ENCODE data around the gene CPEB4. TPM values are rescaled to one million over a fixed set of nuclear protein-coding genes. Genes with fewer than 3 reads are reported as not detected.
A peak's percentile ranks its signal among the peaks of the same experiment; 100 is the strongest.

CPEB4 gene
- total and polyA plus RNA-seq, 2 experiments from 2014 or later = 5.9 to 10.2 TPM

DNA sequence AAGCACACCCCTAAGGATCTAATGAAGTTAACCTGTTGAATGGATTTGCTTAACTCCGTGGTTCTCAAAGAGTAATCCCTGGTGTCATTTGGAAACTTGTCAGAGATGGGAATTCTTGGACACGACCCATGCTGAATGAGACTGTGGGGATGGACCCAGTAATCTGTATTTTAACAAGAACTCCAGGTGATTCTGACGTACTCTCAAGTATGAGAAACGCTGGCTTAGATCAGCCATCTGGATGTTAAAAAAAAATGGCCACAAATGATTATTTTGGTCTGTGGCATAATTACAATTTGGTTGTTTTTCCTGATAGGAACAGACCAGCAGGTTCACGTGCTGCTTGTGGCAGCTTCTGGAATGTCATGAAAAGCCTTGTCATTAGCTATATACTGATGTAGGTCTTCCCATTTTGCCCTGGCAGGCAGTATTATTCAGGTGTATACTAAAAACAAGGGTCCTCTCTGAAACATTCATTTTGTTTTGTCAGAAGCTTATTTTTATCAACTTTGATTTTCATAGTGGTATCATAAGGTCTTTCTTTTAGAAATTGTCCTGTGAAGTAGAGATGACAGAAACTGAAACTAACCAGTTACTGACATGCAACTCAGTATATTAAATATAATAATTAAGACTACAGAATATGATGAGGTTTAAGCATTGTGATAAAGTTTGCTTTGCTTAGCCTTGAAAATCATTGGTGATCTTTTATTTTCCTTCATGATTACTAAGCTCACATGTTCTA lies 15.4 kb downstream of the CPEB4 start:
- Histone ChIP-seq H3F3A (replicated peaks; ENCODE audit: low read depth) (no peaks in the 10 kb centered on the region), H3K4me2 (no peak overlapping the region), H3K4me1 (ENCODE audit: insufficient read depth) (peaks cover 30% of the 10 kb centered on the region), H3K79me2 (replicated peaks; ENCODE audit: insufficient read depth) (no peaks in the 10 kb centered on the region; the same call in 1 of the 2 replicates), H3K27ac (ENCODE audit: low read depth) (no peak overlapping the region), H4K20me1 (replicated peaks; ENCODE audit: insufficient read depth) (no peaks in the 10 kb centered on the region), H3K9me2 (ENCODE audit: insufficient read depth) (no peaks in the 10 kb centered on the region), H3K36me3 (ENCODE audit: insufficient read depth) (no peaks in the 10 kb centered on the region), H2AFZ (no peak overlapping the region), H3K27me3 (ENCODE audit: insufficient read depth) (no peaks in the 10 kb centered on the region), H3K4me3 (no peak overlapping the region)
- H3K4me1 Mint-ChIP-seq = peaks cover 40% of the 10 kb centered on the region
- no peak for ATAC-seq
- no peak for DNase-seq (ENCODE audit: low spot score)
- no peak overlapping the region for H3K4me3 Mint-ChIP-seq
- H3K27me3 Mint-ChIP-seq (ENCODE audit: insufficient read depth, low read depth, poor library complexity) = peaks cover 2% of the 10 kb centered on the region
- H3K36me3 Mint-ChIP-seq (ENCODE audit: low read depth) = no peaks in the 10 kb centered on the region
- H3K9me3 Mint-ChIP-seq = no peaks in the 10 kb centered on the region
- TF ChIP-seq, protein P1, sequence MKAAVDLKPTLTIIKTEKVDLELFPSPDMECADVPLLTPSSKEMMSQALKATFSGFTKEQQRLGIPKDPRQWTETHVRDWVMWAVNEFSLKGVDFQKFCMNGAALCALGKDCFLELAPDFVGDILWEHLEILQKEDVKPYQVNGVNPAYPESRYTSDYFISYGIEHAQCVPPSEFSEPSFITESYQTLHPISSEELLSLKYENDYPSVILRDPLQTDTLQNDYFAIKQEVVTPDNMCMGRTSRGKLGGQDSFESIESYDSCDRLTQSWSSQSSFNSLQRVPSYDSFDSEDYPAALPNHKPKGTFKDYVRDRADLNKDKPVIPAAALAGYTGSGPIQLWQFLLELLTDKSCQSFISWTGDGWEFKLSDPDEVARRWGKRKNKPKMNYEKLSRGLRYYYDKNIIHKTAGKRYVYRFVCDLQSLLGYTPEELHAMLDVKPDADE (IDR thresholded peaks at IDR 0.05) = no peak
- H3K27ac Mint-ChIP-seq = no peak overlapping the region

DNA sequence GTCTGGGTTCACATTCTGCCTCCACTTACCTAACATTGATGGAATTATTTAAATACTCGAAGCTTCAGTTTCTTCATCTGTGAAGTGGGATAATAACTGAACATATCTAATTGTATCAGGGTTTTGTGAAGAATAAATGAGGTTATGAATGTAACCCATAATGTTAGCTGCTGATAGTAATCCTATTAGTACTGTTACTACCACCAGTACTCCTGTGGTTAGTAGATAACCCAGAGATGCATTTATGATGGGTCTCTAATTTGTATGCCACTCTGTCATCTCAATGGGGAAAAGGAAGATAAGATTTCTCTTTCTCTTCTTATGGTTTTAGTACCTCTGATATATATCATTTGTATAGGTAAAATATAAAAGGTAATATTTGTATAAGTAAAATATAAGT lies 16.0 kb downstream of the CPEB4 start:
- no peak for ATAC-seq

DNA sequence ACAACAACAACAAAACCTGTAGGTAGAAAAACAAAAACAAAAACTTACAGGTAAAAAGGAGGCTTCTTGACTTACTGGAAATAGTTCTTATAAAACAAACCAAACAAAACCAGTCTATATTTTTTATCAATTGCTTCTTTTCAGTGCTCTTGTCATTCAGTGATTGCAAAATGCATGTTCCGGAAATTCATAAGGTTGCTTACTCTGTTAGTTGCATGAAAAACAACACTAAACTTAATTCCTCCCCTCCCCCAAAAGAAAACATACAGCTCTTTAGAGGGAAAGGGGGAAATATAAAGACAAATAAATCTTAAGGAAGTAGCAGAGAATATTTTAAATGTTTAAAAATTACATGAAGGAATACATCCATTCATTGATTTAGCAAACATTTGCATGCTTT lies 19.1 kb downstream of the CPEB4 start:
- H3K27ac ChIP-seq (ENCODE audit: low read depth) = no peak overlapping the region
- peak overlapping the region; percentile 65; the same call in 1 of the 2 replicates for H3K27ac Mint-ChIP-seq

More for the DNA sequence above, 16.0 kb downstream of the CPEB4 start:
- no peaks in the 10 kb centered on the region for H3F3A ChIP-seq (replicated peaks; ENCODE audit: low read depth)
- H3K9me2 ChIP-seq (ENCODE audit: insufficient read depth) = no peaks in the 10 kb centered on the region
- H3K36me3 ChIP-seq (ENCODE audit: insufficient read depth) = no peaks in the 10 kb centered on the region
- no peak for DNase-seq (ENCODE audit: low spot score)
- H3K27me3 Mint-ChIP-seq (ENCODE audit: insufficient read depth, low read depth, poor library complexity) = peaks cover 2% of the 10 kb centered on the region
- H3K4me1 ChIP-seq (ENCODE audit: insufficient read depth) = peaks cover 34% of the 10 kb centered on the region
- H3K27me3 ChIP-seq (ENCODE audit: insufficient read depth) = no peaks in the 10 kb centered on the region
- H2AFZ ChIP-seq = no peak overlapping the region
- no peaks in the 10 kb centered on the region; the same call in 1 of the 2 replicates for H3K79me2 ChIP-seq (replicated peaks; ENCODE audit: insufficient read depth)
- H3K4me3 ChIP-seq = no peak overlapping the region
- H4K20me1 ChIP-seq (replicated peaks; ENCODE audit: insufficient read depth) = no peaks in the 10 kb centered on the region
- no peaks in the 10 kb centered on the region for H3K36me3 Mint-ChIP-seq (ENCODE audit: low read depth)
- H3K4me1 Mint-ChIP-seq = peaks cover 45% of the 10 kb centered on the region
- TF ChIP-seq STAT1 (IDR thresholded peaks at IDR 0.05; ENCODE audit: unreplicated experiment) (no peak), EZH2 (IDR thresholded peaks at IDR 0.05; ENCODE audit: low read depth, unreplicated experiment) (no peak)
- no peak overlapping the region for H3K4me2 ChIP-seq
- no peak overlapping the region for H3K27ac Mint-ChIP-seq
- H3K4me3 Mint-ChIP-seq = no peak overlapping the region
- no peak overlapping the region for H3K27ac ChIP-seq (ENCODE audit: low read depth)
- H3K9me3 Mint-ChIP-seq = no peaks in the 10 kb centered on the region

More for the DNA sequence above, 19.1 kb downstream of the CPEB4 start:
- Mint-ChIP-seq H3K36me3 (ENCODE audit: low read depth) (peaks cover 7% of the 10 kb centered on the region; the same call in 1 of the 3 replicates), H3K27me3 (ENCODE audit: insufficient read depth, low read depth, poor library complexity) (peaks cover 3% of the 10 kb centered on the region), H3K4me1 (peaks cover 48% of the 10 kb centered on the region), H3K9me3 (no peaks in the 10 kb centered on the region), H3K4me3 (no peak overlapping the region)
- Histone ChIP-seq H3K4me3 (no peak overlapping the region), H3K79me2 (replicated peaks; ENCODE audit: insufficient read depth) (no peaks in the 10 kb centered on the region; the same call in 1 of the 2 replicates), H3K4me1 (ENCODE audit: insufficient read depth) (peaks cover 36% of the 10 kb centered on the region), H3K9me2 (ENCODE audit: insufficient read depth) (no peaks in the 10 kb centered on the region), H4K20me1 (replicated peaks; ENCODE audit: insufficient read depth) (no peaks in the 10 kb centered on the region), H3F3A (replicated peaks; ENCODE audit: low read depth) (no peaks in the 10 kb centered on the region), H3K4me2 (no peak overlapping the region), H3K27me3 (ENCODE audit: insufficient read depth) (no peaks in the 10 kb centered on the region), H3K36me3 (ENCODE audit: insufficient read depth) (no peaks in the 10 kb centered on the region), H2AFZ (no peak overlapping the region)
- TF ChIP-seq NANOG (IDR thresholded peaks at IDR 0.05; ENCODE audit: borderline replicate concordance) (no peak), ZNF331 (CRISPR knock-in tag; IDR thresholded peaks at IDR 0.05; ENCODE audit: low read depth) (no peak), POLR2AphosphoS5 (IDR thresholded peaks at IDR 0.05; ENCODE audit: low read depth) (no peak)
- TF ChIP-seq, protein P2, sequence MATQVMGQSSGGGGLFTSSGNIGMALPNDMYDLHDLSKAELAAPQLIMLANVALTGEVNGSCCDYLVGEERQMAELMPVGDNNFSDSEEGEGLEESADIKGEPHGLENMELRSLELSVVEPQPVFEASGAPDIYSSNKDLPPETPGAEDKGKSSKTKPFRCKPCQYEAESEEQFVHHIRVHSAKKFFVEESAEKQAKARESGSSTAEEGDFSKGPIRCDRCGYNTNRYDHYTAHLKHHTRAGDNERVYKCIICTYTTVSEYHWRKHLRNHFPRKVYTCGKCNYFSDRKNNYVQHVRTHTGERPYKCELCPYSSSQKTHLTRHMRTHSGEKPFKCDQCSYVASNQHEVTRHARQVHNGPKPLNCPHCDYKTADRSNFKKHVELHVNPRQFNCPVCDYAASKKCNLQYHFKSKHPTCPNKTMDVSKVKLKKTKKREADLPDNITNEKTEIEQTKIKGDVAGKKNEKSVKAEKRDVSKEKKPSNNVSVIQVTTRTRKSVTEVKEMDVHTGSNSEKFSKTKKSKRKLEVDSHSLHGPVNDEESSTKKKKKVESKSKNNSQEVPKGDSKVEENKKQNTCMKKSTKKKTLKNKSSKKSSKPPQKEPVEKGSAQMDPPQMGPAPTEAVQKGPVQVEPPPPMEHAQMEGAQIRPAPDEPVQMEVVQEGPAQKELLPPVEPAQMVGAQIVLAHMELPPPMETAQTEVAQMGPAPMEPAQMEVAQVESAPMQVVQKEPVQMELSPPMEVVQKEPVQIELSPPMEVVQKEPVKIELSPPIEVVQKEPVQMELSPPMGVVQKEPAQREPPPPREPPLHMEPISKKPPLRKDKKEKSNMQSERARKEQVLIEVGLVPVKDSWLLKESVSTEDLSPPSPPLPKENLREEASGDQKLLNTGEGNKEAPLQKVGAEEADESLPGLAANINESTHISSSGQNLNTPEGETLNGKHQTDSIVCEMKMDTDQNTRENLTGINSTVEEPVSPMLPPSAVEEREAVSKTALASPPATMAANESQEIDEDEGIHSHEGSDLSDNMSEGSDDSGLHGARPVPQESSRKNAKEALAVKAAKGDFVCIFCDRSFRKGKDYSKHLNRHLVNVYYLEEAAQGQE (IDR thresholded peaks at IDR 0.05; ENCODE audit: unreplicated experiment) = no peak
- DNase-seq (ENCODE audit: low spot score) = no peak
- ATAC-seq = no peak
